Fibroblast of villous mesenchyme (primary cell): ENCODE data around the gene HMGCLL1. TPM values are rescaled to one million over a fixed set of nuclear protein-coding genes. Genes with fewer than 3 reads are reported as not detected.

ENCODE experiments used
- DNase-seq: peaks from one replicate; pipeline ENCODE4 v3.0.0-alpha.2; 2010; ENCODE audit warnings: low read depth
- H3K4me3 ChIP-seq: 2 replicates; pipeline ENCODE4 v1.5.1; 2011; ENCODE audit warnings: low read depth, mild to moderate bottlenecking, low read length
- CTCF ChIP-seq: IDR thresholded peaks from 2 replicates; pipeline ENCODE4 v1.5.1; 2012; ENCODE audit warnings: low read depth, mild to moderate bottlenecking, low read length; ENCODE audit not compliant: insufficient read depth
- total RNA-seq: library from RNA; depleted of rRNA; stranded (reverse); fragments of >200 nt; gene quantifications from 2 replicates; pipeline ENCODE4 v1.2.3, GENCODE V29; 2012

Gene HMGCLL1
- total RNA-seq, 1 donor: 0.43 TPM

- H3K4me3 ChIP-seq: no peak overlapping the region
- no peak for TF ChIP-seq CTCF
- DNase-seq: peak; percentile 3
These were observed 129.0 kb downstream of the HMGCLL1 start for GRCh38 chr6:55450005-55450404.

- peak; percentile 17 for DNase-seq
- no peak overlapping the region for H3K4me3 ChIP-seq
- peak; percentile 32 for TF ChIP-seq CTCF
These were observed 129.8 kb downstream of the HMGCLL1 start for GRCh38 chr6:55449225-55449624.

GRCh38 chr6:55448451-55448850 is 130.5 kb downstream of the HMGCLL1 start:
- TF ChIP-seq CTCF: no peak
- no peak overlapping the region for H3K4me3 ChIP-seq
- DNase-seq: no peak

- TF ChIP-seq CTCF: no peak
- DNase-seq: no peak
- H3K4me3 ChIP-seq: no peak overlapping the region
These were observed 131.1 kb downstream of the HMGCLL1 start for GRCh38 chr6:55447891-55448290.

- H3K4me3 ChIP-seq: no peak overlapping the region
- peak; percentile 57 for TF ChIP-seq CTCF
- peak; percentile 60 for DNase-seq
These were observed 133.3 kb downstream of the HMGCLL1 start for GRCh38 chr6:55445648-55446204.

- DNase-seq: peak; percentile 3
- TF ChIP-seq CTCF: no peak
These were observed 135.5 kb downstream of the HMGCLL1 start for GRCh38 chr6:55443238-55444134.

GRCh38 chr6:55438203-55438602 is 140.8 kb downstream of the HMGCLL1 start:
- DNase-seq: peak; percentile 4
- no peak for TF ChIP-seq CTCF
- H3K4me3 ChIP-seq: no peak overlapping the region

More at GRCh38 chr6:55443238-55444134, 135.5 kb downstream of the HMGCLL1 start:
- H3K4me3 ChIP-seq: no peak overlapping the region
